Activated T-cell treated with anti-CD3 and anti-CD28 coated beads, Interleukin-2, amount 50 U/mL, for 48 hours (primary cell): ENCODE measurements around the gene DDX56.
A peak's percentile ranks its signal among the peaks of the same experiment; 100 is the strongest.
"Not testable (repeated sequence)": the region's sequence is repeated elsewhere in the genome, so short reads cannot be mapped to it uniquely, and the experiment has no call there.

Experiments used
- DNase-seq, 2 experiments: peaks; one replicate each; pipeline ENCODE4 v3.0.0-alpha.2; 2020

DDX56 gene

GRCh38 chr7:44573464-44574286 is at the start of gene DDX56:
Gene DDX56 (minus strand): TSS chr7:44573908. CDS start chr7:44573895, 13 bp downstream.
- peak; percentile 95 for DNase-seq

- peak; percentile 61 to 64 for DNase-seq
Measured at GRCh38 chr7:44622342-44623151, 48.8 kb upstream of the DDX56 start.

GRCh38 chr7:44621750-44622103 is 48.0 kb upstream of the DDX56 start:
- no peak for DNase-seq

- DNase-seq = no peak
Measured at GRCh38 chr7:44621034-44621749, 47.5 kb upstream of the DDX56 start.

- DNase-seq = no peak
Measured at GRCh38 chr7:44618753-44619152, 45.0 kb upstream of the DDX56 start.

GRCh38 chr7:44618045-44618444 is 44.3 kb upstream of the DDX56 start:
- no peak for DNase-seq

GRCh38 chr7:44617225-44617890 is 43.6 kb upstream of the DDX56 start:
- DNase-seq = peak in 1 of 2 experiments; percentile 55

GRCh38 chr7:44616545-44616944 is 42.8 kb upstream of the DDX56 start:
- no peak for DNase-seq

GRCh38 chr7:44615793-44616192 is 42.1 kb upstream of the DDX56 start:
- DNase-seq = no peak

- DNase-seq = no peak
Measured at GRCh38 chr7:44615149-44615611, 41.5 kb upstream of the DDX56 start.

GRCh38 chr7:44609829-44610228 is 36.1 kb upstream of the DDX56 start:
- no peak for DNase-seq

GRCh38 chr7:44608916-44609648 is 35.4 kb upstream of the DDX56 start:
- DNase-seq = no peak

- no peak for DNase-seq
Measured at GRCh38 chr7:44607141-44608068, 33.7 kb upstream of the DDX56 start.

- peak; percentile 99 for DNase-seq
Measured at GRCh38 chr7:44606341-44607140, 32.8 kb upstream of the DDX56 start, which contains the start of gene OGDH. Gene OGDH (plus strand): TSS chr7:44606627. CDS start chr7:44624344, 17,717 bp downstream.

GRCh38 chr7:44604941-44605340 is 31.2 kb upstream of the DDX56 start:
- no peak for DNase-seq

GRCh38 chr7:44603193-44603592 is 29.5 kb upstream of the DDX56 start:
- DNase-seq = no peak

- no peak for DNase-seq
Measured at GRCh38 chr7:44602576-44602910, 28.8 kb upstream of the DDX56 start.

- DNase-seq = no peak
Measured at GRCh38 chr7:44599222-44599621, 25.5 kb upstream of the DDX56 start.

GRCh38 chr7:44597181-44597580 is 23.5 kb upstream of the DDX56 start:
- DNase-seq = not testable (repeated sequence)
